GM12801 (cell line): Measurements from ENCODE around the gene TMEM232.

Experiments used
- TF ChIP-seq, protein P1 (sequence below): IDR thresholded peaks from one replicate; pipeline ENCODE4 v1.5.1; 2011; ENCODE audit warnings: control low read depth; ENCODE audit not compliant: insufficient read length; ENCODE audit errors: extremely low read depth

TMEM232 gene

DNA sequence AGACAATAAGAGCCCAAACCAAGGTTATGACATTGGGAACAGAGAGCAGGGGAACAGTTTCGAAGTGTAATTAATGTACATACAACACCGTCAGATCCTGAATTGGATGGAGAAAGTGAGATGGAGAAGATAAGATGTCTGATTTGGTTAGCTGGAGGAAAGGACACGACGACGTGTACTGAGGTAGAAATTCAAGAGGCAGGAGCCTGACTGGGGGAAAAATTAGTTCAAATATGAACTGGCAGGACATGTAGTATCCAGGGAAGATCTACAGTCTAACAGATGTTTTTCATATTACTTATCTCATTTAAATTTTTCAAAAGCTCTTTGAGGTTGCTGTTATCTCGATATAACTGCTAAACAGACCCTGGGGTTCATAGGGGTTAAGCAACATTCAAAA lies 114.7 kb downstream of the TMEM232 start:
- TF ChIP-seq, protein P1, sequence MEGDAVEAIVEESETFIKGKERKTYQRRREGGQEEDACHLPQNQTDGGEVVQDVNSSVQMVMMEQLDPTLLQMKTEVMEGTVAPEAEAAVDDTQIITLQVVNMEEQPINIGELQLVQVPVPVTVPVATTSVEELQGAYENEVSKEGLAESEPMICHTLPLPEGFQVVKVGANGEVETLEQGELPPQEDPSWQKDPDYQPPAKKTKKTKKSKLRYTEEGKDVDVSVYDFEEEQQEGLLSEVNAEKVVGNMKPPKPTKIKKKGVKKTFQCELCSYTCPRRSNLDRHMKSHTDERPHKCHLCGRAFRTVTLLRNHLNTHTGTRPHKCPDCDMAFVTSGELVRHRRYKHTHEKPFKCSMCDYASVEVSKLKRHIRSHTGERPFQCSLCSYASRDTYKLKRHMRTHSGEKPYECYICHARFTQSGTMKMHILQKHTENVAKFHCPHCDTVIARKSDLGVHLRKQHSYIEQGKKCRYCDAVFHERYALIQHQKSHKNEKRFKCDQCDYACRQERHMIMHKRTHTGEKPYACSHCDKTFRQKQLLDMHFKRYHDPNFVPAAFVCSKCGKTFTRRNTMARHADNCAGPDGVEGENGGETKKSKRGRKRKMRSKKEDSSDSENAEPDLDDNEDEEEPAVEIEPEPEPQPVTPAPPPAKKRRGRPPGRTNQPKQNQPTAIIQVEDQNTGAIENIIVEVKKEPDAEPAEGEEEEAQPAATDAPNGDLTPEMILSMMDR = no peak

DNA sequence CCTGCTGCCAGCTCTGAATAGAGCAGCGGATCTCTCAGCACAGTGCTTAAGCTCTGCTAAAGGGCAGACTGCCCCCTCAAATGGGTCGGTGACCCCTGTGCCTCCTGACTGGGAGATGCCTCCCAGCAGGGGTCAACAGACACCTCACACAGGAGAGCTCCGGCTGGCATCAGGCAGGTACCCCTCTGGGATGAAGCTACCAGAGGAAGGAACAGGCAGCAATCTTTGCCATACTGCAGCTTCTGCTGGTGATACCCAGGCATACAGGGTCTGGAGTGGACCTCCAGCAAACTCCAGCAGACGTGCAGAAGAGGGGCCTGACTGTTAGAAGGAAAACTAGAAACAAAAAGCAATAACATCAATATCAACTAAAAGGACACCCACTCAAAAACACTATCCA lies 131.6 kb downstream of the TMEM232 start:
- TF ChIP-seq, protein P1 = no peak

DNA sequence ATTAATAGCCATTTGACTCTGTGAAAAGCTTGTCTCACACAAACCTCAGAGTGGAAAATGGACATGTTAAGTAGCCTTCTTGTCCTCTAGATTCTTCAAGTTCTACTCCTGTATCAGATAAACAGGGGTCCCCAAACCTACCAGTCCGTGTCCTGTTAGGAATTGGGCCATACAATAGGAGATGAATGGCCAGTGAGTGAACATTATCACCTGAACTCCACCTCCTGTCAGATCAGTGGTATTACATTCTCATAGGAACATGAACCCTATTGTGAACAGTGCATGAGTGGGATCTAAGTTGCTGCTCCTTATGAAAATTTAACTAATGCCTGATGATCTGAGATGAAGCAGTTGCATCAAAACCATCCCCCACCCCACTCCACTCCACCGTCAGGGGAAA lies 136.3 kb downstream of the TMEM232 start:
- TF ChIP-seq, protein P1 = no peak

DNA sequence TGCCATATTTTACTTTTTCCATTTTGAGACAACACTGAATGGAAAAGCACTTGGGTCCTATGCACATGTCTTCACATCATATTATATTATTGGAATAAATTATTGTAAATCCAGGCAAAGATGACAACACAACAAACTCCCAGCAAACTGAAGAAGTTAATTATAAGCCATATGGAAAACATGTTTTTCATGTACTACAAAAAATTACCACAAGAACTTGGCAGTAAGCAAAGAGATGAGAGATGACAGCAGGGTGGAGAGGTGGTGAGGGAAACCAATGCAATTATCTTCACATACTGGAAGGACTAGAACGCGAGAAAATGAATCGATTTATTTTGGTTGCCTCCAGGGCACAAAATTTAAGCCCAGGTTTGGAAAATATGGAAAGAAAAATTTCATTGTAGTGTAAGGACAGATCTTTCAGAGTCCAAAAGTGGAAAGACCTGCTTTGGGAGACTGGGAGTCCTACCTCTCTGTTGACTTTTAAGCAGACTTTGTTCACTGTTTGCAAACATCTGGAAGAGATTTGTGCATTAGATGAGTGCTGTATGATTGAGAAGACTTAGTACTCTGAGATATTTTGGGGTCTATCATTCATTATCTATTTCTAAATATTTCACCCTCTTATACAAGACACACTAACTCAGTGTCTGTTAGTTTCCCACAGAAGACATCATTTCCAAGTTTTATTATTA lies 138.0 kb downstream of the TMEM232 start:
- TF ChIP-seq, protein P1 = no peak

DNA sequence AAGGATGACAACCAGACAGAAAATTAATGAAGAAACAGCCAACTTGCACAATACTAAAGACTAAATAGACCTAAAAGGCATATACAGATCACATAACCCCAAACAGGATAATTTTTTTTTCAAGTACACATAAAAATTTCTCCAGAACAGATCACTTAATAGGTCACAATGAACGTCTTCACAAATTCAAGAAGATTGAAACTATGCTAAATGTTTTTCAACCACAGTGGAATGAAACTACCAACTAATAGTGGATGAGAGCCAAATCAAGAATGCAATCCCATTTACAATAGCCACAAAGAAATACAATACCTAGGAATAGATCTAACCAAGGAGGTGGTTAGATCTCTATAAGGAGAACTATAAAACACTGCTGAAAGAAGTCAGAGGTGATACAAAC lies 145.8 kb downstream of the TMEM232 start:
- TF ChIP-seq, protein P1 = no peak

DNA sequence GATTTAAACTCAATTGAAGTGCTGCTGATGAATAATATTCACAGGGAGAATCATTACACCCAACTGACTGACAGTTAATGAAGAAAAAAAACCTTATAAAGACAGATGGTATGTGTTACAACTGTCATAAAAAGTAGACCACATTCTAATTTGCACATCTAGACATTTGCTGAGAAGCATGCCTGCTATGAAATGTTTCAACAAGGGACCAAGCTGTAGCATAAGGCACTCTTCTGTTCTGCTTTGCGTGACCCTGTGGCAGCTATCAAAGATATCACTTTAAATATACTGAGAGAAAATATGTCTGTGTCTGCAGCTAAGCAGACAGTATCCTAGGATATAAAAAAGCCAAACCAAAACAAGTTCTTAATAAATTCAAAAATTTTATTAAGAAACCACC lies 153.7 kb downstream of the TMEM232 start:
- TF ChIP-seq, protein P1 = no peak

DNA sequence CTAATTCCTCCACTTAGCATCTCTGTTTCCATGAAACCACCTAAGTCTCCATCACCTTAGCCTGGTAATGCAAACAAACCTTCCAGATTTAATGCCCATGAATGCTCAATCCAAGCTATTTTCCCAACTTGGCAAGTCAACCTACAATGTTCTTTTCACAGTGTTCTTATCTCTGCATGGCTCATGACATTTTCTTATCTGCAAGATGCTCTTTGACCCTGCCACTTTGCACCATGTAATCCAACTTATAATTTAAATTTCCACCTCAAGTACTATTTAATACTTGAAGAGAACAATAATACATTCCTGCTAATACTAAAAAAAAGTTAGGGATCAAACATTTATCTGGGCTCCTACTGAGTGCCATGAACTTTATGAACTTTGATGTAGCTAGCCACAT lies 164.3 kb downstream of the TMEM232 start:
- TF ChIP-seq, protein P1 = no peak
